ENCODE data around the gene DNAJC3. TPM values are rescaled to one million over a fixed set of nuclear protein-coding genes. Genes with fewer than 3 reads are reported as not detected.
A peak's percentile ranks its signal among the peaks of the same experiment; 100 is the strongest.
"Not testable (repeated sequence)": the region's sequence is repeated elsewhere in the genome, so short reads cannot be mapped to it uniquely, and the experiment has no call there.

DNAJC3 gene
- total RNA-seq, 1 donor from 2014 or later: 21.7 TPM

GRCh38 chr13:95676105-95676761 lies 706 bp upstream of the DNAJC3 start:
- H3K4me1 Mint-ChIP-seq: peaks cover 51% of the 10 kb centered on the region
- H3K9me3 Mint-ChIP-seq: peaks cover 19% of the 10 kb centered on the region
- H3K27ac Mint-ChIP-seq: peak overlapping the region; percentile 99
- peak overlapping the region; percentile 95 for H3K4me3 Mint-ChIP-seq
- TF ChIP-seq CTCF (IDR thresholded peaks at IDR 0.05; ENCODE audit: unreplicated experiment): no peak
- peak in 1 of 2 experiments; percentile 42 for DNase-seq (ENCODE audit: low spot score in 2 of 2, unreplicated experiment in 2 of 2)
- H3K36me3 Mint-ChIP-seq: peaks cover 19% of the 10 kb centered on the region
- no peaks in the 10 kb centered on the region for H3K27me3 Mint-ChIP-seq (ENCODE audit: low read depth)

GRCh38 chr13:95677564-95678266 lies 776 bp downstream of the DNAJC3 start:
- Mint-ChIP-seq H3K27ac (peak overlapping the region; percentile 97), H3K9me3 (peaks cover 12% of the 10 kb centered on the region)

GRCh38 chr13:95678967-95679366 lies 2.0 kb downstream of the DNAJC3 start:
- Mint-ChIP-seq H3K27ac (peak overlapping the region; percentile 3), H3K36me3 (peaks cover 4% of the 10 kb centered on the region), H3K4me1 (peaks cover 52% of the 10 kb centered on the region), H3K9me3 (peaks cover 6% of the 10 kb centered on the region), H3K4me3 (peak overlapping the region; percentile 95), H3K27me3 (ENCODE audit: low read depth) (no peaks in the 10 kb centered on the region)
- DNase-seq (ENCODE audit: low spot score in 2 of 2, unreplicated experiment in 2 of 2): no peak
- no peak for TF ChIP-seq CTCF (IDR thresholded peaks at IDR 0.05; ENCODE audit: unreplicated experiment)

More at GRCh38 chr13:95677564-95678266, 776 bp downstream of the DNAJC3 start:
- Mint-ChIP-seq H3K36me3 (peaks cover 10% of the 10 kb centered on the region), H3K4me3 (peak overlapping the region; percentile 95), H3K4me1 (peaks cover 57% of the 10 kb centered on the region), H3K27me3 (ENCODE audit: low read depth) (no peaks in the 10 kb centered on the region)
- DNase-seq (ENCODE audit: low spot score in 2 of 2, unreplicated experiment in 2 of 2): no peak
- TF ChIP-seq CTCF (IDR thresholded peaks at IDR 0.05; ENCODE audit: unreplicated experiment): no peak

- peak overlapping the region; percentile 93 for H3K27ac Mint-ChIP-seq
- no peak for DNase-seq (ENCODE audit: low spot score in 2 of 2, unreplicated experiment in 2 of 2)
- H3K36me3 Mint-ChIP-seq: peaks cover 8% of the 10 kb centered on the region
- TF ChIP-seq CTCF (IDR thresholded peaks at IDR 0.05; ENCODE audit: unreplicated experiment): no peak
- peaks cover 7% of the 10 kb centered on the region for H3K9me3 Mint-ChIP-seq
- H3K4me3 Mint-ChIP-seq: peak overlapping the region; percentile 9
- no peaks in the 10 kb centered on the region for H3K27me3 Mint-ChIP-seq (ENCODE audit: low read depth)
- H3K4me1 Mint-ChIP-seq: peaks cover 50% of the 10 kb centered on the region
These were observed 2.8 kb downstream of the DNAJC3 start for GRCh38 chr13:95679722-95680121.

GRCh38 chr13:95684418-95684817 lies 7.5 kb downstream of the DNAJC3 start:
- peaks cover 35% of the 10 kb centered on the region for H3K36me3 Mint-ChIP-seq
- peaks cover 21% of the 10 kb centered on the region for H3K4me1 Mint-ChIP-seq
- peaks cover 46% of the 10 kb centered on the region for H3K9me3 Mint-ChIP-seq
- H3K27me3 Mint-ChIP-seq (ENCODE audit: low read depth): no peaks in the 10 kb centered on the region
- H3K27ac Mint-ChIP-seq: no peak overlapping the region
- TF ChIP-seq CTCF (IDR thresholded peaks at IDR 0.05; ENCODE audit: unreplicated experiment): no peak
- no peak for DNase-seq (ENCODE audit: low spot score in 2 of 2, unreplicated experiment in 2 of 2)
- H3K4me3 Mint-ChIP-seq: no peak overlapping the region

- H3K4me3 Mint-ChIP-seq; DNase-seq (ENCODE audit: low spot score in 2 of 2, unreplicated experiment in 2 of 2); H3K27ac Mint-ChIP-seq; H3K27me3 Mint-ChIP-seq (ENCODE audit: low read depth): not testable (repeated sequence)
- peaks cover 39% of the 10 kb centered on the region for H3K36me3 Mint-ChIP-seq
- peaks cover 15% of the 10 kb centered on the region for H3K4me1 Mint-ChIP-seq
- H3K9me3 Mint-ChIP-seq: peaks cover 50% of the 10 kb centered on the region
These were observed 8.0 kb downstream of the DNAJC3 start for GRCh38 chr13:95684960-95685359.
